Ishikawa (cell line): ENCODE measurements around the gene RTN1.

Experiments used
- CREB1 ChIP-seq: IDR thresholded peaks from 2 replicates; pipeline ENCODE4 v1.6.1; 2012; ENCODE audit warnings: low read depth
- EP300 ChIP-seq: IDR thresholded peaks from 2 replicates; pipeline ENCODE4 v1.6.1; 2012; ENCODE audit warnings: borderline replicate concordance
- RAD21 ChIP-seq: IDR thresholded peaks from 2 replicates; pipeline ENCODE4 v1.6.1; 2012; ENCODE audit warnings: low read depth
- TAF1 ChIP-seq: IDR thresholded peaks from 2 replicates; pipeline ENCODE4 v1.6.1; 2012; ENCODE audit warnings: low read depth, mild to moderate bottlenecking
- YY1 ChIP-seq: IDR thresholded peaks from 2 replicates; pipeline ENCODE4 v1.6.1; 2012; ENCODE audit warnings: low read depth
- TF ChIP-seq, protein P1 (sequence below): IDR thresholded peaks from 2 replicates; pipeline ENCODE4 v1.6.1; 2012

DNA sequence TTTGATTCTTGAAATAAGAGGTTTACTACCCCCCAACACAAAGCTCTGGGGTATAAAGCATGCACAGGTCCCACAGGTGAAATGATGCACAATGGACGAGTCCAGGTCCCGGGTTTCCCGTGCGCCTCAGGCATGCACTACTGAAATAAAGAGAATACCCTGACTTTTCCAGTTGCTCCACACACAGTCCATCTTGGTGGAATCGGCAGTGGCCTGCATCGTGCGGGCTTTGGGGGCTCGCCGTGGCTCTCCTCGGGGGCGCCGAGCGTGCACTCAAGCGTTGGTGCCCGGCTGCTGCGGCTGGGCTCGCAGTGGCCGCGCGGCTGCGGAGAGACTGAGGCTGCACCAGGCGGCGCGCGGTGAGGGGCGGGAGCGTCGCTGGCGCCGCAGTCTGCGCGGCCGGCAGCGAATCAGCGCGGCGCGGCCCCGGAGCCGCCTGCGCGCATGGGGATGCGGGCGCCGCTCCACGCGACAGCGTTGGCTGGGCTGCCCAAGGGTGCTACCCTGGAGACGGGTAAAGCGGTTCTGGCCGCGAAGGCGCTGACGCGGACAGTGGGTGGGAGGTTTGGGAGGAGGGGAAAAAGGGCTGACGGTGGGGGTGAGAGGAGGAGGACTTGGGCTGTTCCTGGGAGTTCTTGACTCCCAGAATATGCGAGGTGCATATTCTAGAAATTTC is 240.2 kb downstream of the RTN1 start:
- TF ChIP-seq EP300 (no peak), CREB1 (no peak), YY1 (no peak), TAF1 (no peak), RAD21 (no peak)
- TF ChIP-seq, protein P1, sequence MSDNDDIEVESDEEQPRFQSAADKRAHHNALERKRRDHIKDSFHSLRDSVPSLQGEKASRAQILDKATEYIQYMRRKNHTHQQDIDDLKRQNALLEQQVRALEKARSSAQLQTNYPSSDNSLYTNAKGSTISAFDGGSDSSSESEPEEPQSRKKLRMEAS, result peak; percentile 56; the same call in 1 of the 2 replicates
